ENCODE results near the gene PABPC1L. TPM values are rescaled to one million over a fixed set of nuclear protein-coding genes. Genes with fewer than 3 reads are reported as not detected.

PABPC1L gene
- total and polyA plus RNA-seq, 2 of the 13 experiments (the other 11 are each of a cell fraction or from before 2014, with no cell fraction given), result 30.8 to 252 TPM

- TF ChIP-seq PRDM15 (CRISPR knock-in tag; IDR thresholded peaks at IDR 0.05) (no peak), RFX3 (CRISPR knock-in tag; IDR thresholded peaks at IDR 0.05) (no peak), FOSL1 (CRISPR knock-in tag; IDR thresholded peaks at IDR 0.05; ENCODE audit: borderline replicate concordance) (no peak), KLF16 (CRISPR knock-in tag; IDR thresholded peaks at IDR 0.05) (peak in 1 of 2 experiments; percentile 31; a peak in 1 of 4 replicates), ZNF331 (CRISPR knock-in tag; IDR thresholded peaks at IDR 0.05) (peak; percentile 54; the same call in 1 of the 2 replicates), MTERF4 (CRISPR knock-in tag; IDR thresholded peaks at IDR 0.05) (no peak), THAP11 (CRISPR knock-in tag; IDR thresholded peaks at IDR 0.05) (peak; percentile 48; the same call in 1 of the 2 replicates), NR2C2 (CRISPR knock-in tag; IDR thresholded peaks at IDR 0.05; ENCODE audit: borderline replicate concordance) (no peak), TFAP4 (IDR thresholded peaks at IDR 0.05; ENCODE audit: borderline replicate concordance, low read depth) (peak; percentile 23; the same call in 1 of the 2 replicates), NCOA1 (CRISPR knock-in tag; IDR thresholded peaks at IDR 0.05) (no peak), RARG (CRISPR knock-in tag; IDR thresholded peaks at IDR 0.05; ENCODE audit: low read depth) (no peak), STAT5B (CRISPR knock-in tag; IDR thresholded peaks at IDR 0.05) (no peak), SIX1 (CRISPR knock-in tag; IDR thresholded peaks at IDR 0.05; ENCODE audit: borderline replicate concordance) (peak; percentile 38; the same call in 1 of the 2 replicates), HHEX (CRISPR knock-in tag; IDR thresholded peaks at IDR 0.05) (no peak), NONO (IDR thresholded peaks at IDR 0.05) (no peak), NONO (CRISPR knock-in tag; conservative IDR thresholded peaks at IDR 0.05) (no peak), FOXA3 (CRISPR knock-in tag; IDR thresholded peaks at IDR 0.05) (peak; percentile 75), ZNF20 (CRISPR knock-in tag; IDR thresholded peaks at IDR 0.05) (no peak), U2AF1 (optimal IDR thresholded peaks at IDR 0.05; ENCODE audit: low read depth, low read length) (no peak), KDM6A (CRISPR knock-in tag; IDR thresholded peaks at IDR 0.05; ENCODE audit: low read depth) (no peak), TEAD2 (CRISPR knock-in tag; IDR thresholded peaks at IDR 0.05) (no peak), ZNF496 (CRISPR knock-in tag; IDR thresholded peaks at IDR 0.05; ENCODE audit: insufficient replicate concordance) (no peak), THAP9 (CRISPR knock-in tag; IDR thresholded peaks at IDR 0.05; ENCODE audit: borderline replicate concordance) (no peak), SIN3A (IDR thresholded peaks at IDR 0.05; ENCODE audit: borderline replicate concordance, low read depth, low read length) (no peak)
Observed at GRCh38 chr20:44896583-44896982, 13.3 kb upstream of the PABPC1L start (continued).

Data from HepG2 (cell line).